HEK293T (cell line): ENCODE measurements around the gene MYRF.

Source experiments
- ARNT ChIP-seq: fragments of 450-650 bp; IDR thresholded peaks from 2 replicates; pipeline ENCODE4 v1.6.1; 2017; ENCODE audit warnings: mild to moderate bottlenecking
- BHLHE40 ChIP-seq: fragments of 450-650 bp; IDR thresholded peaks from 2 replicates; pipeline ENCODE4 v1.6.1; 2016; ENCODE audit warnings: mild to moderate bottlenecking, moderate library complexity, borderline replicate concordance
- CTBP1 ChIP-seq: fragments of 450-650 bp; IDR thresholded peaks from 2 replicates; pipeline ENCODE4 v1.6.1; 2016; ENCODE audit warnings: borderline replicate concordance
- ELF4 ChIP-seq: fragments of 450-650 bp; IDR thresholded peaks from 2 replicates; pipeline ENCODE4 v1.6.1; 2017; ENCODE audit warnings: antibody characterized with exemption
- FOXA1 ChIP-seq: fragments of 450-650 bp; IDR thresholded peaks from 2 replicates; pipeline ENCODE4 v1.6.1; 2016; ENCODE audit warnings: mild to moderate bottlenecking
- FOXK2 ChIP-seq: fragments of 450-650 bp; IDR thresholded peaks from 2 replicates; pipeline ENCODE4 v1.6.1; 2016; ENCODE audit warnings: mild to moderate bottlenecking
- LEF1 ChIP-seq: fragments of 450-650 bp; IDR thresholded peaks from 2 replicates; pipeline ENCODE4 v1.6.1; 2017; ENCODE audit warnings: mild to moderate bottlenecking, borderline replicate concordance
- SP1 ChIP-seq: fragments of 450-650 bp; IDR thresholded peaks from 2 replicates; pipeline ENCODE4 v1.6.1; 2017
- SUZ12 ChIP-seq: fragments of 450-650 bp; IDR thresholded peaks from 2 replicates; pipeline ENCODE4 v1.6.1; 2016; ENCODE audit warnings: mild to moderate bottlenecking
- TARDBP ChIP-seq: fragments of 450-650 bp; IDR thresholded peaks from 2 replicates; pipeline ENCODE4 v1.6.1; 2016
- ZNF384 ChIP-seq: fragments of 450-650 bp; IDR thresholded peaks from 2 replicates; pipeline ENCODE4 v1.6.1; 2016

DNA sequence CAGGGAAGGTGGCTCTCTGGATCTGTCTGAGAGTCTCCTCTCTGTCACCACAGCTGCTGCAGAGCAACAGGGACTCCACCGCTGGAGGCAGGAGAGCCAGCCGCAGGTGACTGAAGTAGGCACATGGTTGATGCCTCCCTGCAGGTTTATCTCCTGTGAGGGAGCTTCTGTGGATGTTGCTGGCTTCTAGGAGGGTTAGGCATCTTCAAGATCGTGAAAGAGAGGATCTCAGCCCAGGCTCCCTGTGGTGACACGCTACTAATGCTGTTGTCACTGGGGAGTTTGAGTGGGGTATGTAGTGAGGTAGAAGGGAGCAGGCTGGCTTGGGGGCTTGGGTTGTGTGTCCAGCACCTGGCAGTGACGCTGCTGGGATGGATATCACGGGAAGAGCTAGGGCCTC lies 38.1 kb upstream of the MYRF start:
- TF ChIP-seq ZNF384 (no peak), FOXA1 (no peak), ELF4 (no peak), FOXK2 (no peak), TARDBP (no peak), CTBP1 (no peak), SP1 (no peak), BHLHE40 (no peak), ARNT (no peak), SUZ12 (no peak), LEF1 (no peak)
